AG09309 (cell line): ENCODE measurements around the gene MS4A15.

Experiments used
- DNase-seq: peaks from one replicate; pipeline ENCODE4 v3.0.0-alpha.2; 2010; ENCODE audit warnings: low read depth
- H3K4me3 ChIP-seq: 2 replicates; pipeline ENCODE4 v1.5.1; 2011; ENCODE audit warnings: mild to moderate bottlenecking, low read depth, low read length, moderate library complexity; ENCODE audit not compliant: control insufficient read depth
- CTCF ChIP-seq: IDR thresholded peaks from 2 replicates; pipeline ENCODE4 v1.5.1; 2011; ENCODE audit warnings: mild to moderate bottlenecking, low read depth, low read length, inconsistent platforms; ENCODE audit not compliant: insufficient read depth, control insufficient read depth; ENCODE audit errors: missing control alignments

The MS4A15 gene

DNA sequence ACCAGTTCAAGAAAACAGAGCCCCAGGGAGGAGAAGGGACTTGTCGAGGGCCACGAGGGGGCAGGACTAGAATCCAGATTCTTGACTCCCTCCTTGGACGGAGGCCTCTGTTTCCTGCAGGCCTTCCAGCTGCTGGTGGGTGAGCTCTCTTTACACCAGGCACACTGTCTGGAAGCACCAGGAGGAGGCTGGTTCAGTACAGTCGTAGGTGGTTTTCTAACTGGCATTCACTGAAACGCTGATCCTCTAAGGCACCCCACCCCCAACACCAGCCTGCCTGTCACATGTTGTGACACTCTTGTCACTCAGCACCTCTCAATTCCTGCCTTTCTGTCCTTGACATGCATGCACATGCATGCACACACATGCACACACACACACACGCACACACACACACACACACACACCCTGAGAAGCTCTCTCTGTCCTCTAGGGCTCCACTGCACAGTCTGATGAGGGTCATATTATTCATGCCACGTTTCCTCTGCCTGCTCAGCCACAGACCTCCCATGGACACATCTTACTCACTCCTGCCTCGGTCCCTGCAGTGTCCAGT, 29.2 kb downstream of the MS4A15 start:
- no peak for DNase-seq
- H3K4me3 ChIP-seq, result no peak overlapping the region
- no peak for TF ChIP-seq CTCF

DNA sequence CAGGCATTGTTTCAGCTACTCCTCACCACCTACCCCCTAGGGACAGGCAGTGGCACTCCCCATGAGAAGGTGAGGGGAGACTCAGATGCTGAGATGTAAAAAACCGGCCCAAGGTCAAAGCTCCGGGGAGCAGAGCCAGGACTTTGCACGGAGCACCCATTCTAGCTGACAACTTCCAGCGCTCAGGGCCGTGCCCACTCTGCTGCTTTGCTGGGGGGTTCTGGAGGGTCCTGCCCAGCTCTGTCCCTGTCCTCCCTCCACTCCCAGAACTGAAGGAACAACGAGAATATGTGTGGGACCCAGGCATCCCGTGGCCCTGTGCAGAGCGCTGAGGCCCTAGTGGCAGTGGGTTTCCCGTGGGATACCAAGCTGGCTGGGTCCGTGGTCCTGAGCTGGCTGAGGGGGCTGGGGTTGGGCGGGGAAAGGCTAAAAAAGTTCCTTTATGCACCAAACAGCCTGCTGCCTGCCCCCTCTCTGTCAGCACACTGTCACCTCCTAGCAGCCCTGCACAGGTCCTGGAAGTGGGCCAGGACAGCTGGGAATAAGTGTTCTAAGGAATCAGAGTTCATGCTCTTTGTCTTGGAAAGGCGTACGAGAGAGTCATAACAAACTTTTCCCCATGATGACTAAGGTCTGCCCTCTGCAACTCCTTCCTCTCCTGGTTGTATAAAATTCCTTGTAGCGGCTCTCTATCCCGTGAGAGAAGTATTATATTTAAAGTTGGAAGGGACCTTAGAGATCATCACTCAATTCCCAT, 30.3 kb downstream of the MS4A15 start:
- H3K4me3 ChIP-seq, result no peak overlapping the region
- no peak for TF ChIP-seq CTCF
- no peak for DNase-seq

DNA sequence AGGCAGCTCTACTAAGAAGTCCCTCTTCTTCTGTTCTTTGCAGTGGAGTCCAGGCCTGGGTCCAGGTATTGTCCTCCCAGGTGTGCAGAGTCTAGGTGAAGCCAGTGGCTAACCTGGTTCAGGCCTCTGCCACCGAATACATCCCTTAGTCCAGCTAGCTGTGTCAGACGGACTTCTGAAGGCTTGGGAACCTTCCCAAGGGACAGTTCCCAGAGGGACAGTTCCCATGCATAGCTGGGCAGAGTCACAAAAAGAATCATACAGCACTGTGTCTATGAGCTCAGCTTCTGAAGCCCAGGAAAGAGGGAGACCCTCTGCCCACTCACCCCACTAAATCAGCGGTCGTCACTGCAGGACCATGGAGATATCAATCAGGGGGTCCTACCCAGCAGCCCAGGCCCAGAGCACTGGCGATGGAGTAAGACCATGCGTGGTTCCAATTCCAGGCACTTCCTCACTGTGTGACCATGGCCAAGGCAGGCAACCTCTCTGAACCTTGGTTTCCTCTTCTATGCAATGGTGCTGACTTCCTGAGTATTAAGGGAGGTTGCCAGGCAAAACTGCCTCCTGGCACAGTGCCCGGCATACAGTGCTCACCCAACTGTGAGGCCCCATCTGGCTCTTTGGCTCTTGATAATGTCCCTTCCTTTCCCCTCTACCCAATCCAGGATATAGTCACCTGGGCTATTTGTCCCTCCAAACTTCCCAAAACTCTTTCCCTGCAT, 31.9 kb downstream of the MS4A15 start:
- no peak for TF ChIP-seq CTCF
- H3K4me3 ChIP-seq, result no peak overlapping the region
- no peak for DNase-seq

DNA sequence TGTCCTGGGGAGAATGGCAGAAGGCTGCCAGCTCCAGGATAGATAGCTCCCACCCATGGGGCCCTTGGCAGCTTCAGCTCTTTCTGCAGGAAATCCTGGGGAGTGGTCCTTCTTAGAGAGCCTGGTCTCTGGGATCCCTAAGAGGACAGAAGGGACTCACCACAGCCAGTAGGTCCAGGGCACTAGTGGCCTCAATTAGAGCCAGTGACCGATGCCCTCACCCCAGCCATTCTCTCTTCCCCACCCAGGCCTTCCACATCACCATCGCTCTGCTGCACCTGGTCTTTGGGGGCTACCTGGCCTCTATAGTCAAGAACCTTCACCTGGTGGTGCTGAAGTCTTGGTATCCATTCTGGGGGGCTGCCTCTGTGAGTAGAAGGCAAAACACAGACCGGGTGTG, 34.1 kb downstream of the MS4A15 start:
- no peak overlapping the region for H3K4me3 ChIP-seq
- no peak for TF ChIP-seq CTCF
- DNase-seq, result no peak

GRCh38 chr11:60791153-60791933, 34.7 kb downstream of the MS4A15 start:
- H3K4me3 ChIP-seq, result no peak overlapping the region
- TF ChIP-seq CTCF, result no peak
- DNase-seq, result no peak

- no peak for TF ChIP-seq CTCF
- DNase-seq, result no peak
- H3K4me3 ChIP-seq, result no peak overlapping the region
Observed at GRCh38 chr11:60792521-60792920, 35.9 kb downstream of the MS4A15 start.
